ENCODE data around the gene TSPAN17.

DNA sequence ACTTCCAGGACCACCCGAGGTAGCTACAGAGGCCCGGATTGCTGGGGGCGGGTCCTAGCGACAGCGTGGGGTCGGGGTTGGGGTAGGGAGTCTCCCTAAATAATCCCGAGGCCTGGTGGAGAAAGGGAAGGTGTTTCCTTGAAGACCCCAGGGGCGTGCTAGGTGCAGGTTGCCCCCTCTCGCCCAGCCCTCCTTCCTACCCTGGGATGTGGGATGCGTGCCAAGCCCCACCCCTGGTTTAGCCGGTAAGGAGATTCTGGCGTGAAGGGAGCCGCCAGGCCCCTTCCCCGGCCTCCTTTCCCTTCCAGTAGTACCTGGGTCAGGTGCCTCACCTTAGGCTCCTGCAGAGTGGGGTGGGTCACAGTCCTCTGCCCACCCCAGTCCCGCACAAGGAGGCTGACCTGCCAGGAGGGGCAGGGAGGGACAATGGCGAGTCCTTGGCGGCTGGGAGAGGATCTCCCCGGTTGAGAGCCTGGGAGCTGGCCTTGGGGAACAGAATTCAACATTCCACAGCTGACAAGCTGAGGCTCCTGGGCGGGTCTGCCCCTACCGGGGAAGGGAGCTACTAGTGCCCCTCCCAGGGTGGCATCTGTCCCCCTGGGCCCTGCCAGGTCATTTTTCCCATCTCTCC is 674 bp downstream of the TSPAN17 start:
- TF ChIP-seq, protein P1, sequence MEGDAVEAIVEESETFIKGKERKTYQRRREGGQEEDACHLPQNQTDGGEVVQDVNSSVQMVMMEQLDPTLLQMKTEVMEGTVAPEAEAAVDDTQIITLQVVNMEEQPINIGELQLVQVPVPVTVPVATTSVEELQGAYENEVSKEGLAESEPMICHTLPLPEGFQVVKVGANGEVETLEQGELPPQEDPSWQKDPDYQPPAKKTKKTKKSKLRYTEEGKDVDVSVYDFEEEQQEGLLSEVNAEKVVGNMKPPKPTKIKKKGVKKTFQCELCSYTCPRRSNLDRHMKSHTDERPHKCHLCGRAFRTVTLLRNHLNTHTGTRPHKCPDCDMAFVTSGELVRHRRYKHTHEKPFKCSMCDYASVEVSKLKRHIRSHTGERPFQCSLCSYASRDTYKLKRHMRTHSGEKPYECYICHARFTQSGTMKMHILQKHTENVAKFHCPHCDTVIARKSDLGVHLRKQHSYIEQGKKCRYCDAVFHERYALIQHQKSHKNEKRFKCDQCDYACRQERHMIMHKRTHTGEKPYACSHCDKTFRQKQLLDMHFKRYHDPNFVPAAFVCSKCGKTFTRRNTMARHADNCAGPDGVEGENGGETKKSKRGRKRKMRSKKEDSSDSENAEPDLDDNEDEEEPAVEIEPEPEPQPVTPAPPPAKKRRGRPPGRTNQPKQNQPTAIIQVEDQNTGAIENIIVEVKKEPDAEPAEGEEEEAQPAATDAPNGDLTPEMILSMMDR (IDR thresholded peaks at IDR 0.05) = no peak
- no peak for TF ChIP-seq POLR2A (IDR thresholded peaks at IDR 0.05)

All from right lobe of liver (tissue), 4 donors.